ENCODE data around the gene FEM1A. TPM values are rescaled to one million over a fixed set of nuclear protein-coding genes. Genes with fewer than 3 reads are reported as not detected.
"Not testable (repeated sequence)": the region's sequence is repeated elsewhere in the genome, so short reads cannot be mapped to it uniquely, and the experiment has no call there.

FEM1A gene
- total RNA-seq, 1 experiment from 2014 or later, result 15.4 TPM

GRCh38 chr19:4832776-4833175 is 41.2 kb downstream of the FEM1A start:
- Mint-ChIP-seq H3K4me3 (ENCODE audit: unreplicated experiment) (no peak overlapping the region), H3K4me1 (ENCODE audit: insufficient read depth, unreplicated experiment) (peaks cover 9% of the 10 kb centered on the region), H3K36me3 (ENCODE audit: insufficient read depth, unreplicated experiment) (peaks cover 13% of the 10 kb centered on the region), H3K27me3 (ENCODE audit: insufficient read depth, unreplicated experiment) (no peaks in the 10 kb centered on the region), H3K9me3 (ENCODE audit: unreplicated experiment) (no peaks in the 10 kb centered on the region), H3K27ac (ENCODE audit: low read depth, unreplicated experiment) (no peak overlapping the region)
- ChIA-PET CTCF (interaction anchor here (0.6 to 0.7 kb wide), 2 partner anchors 20 to 22 kb away, joined by 3 to 5 read pairs; no protein-coding TSS in a partner anchor), POLR2A (interaction anchor here (1.0 to 3.3 kb wide), 3 partner anchors 13 to 108 kb away, joined by 4 to 22 read pairs (median 5); partner anchors contain the start of gene PLIN3)
- no TSS peak for BruUV-seq (replicated peaks)
- intact Hi-C loops (cut with micrococcal nuclease), result no loop called here
- TF ChIP-seq CTCF (IDR thresholded peaks at IDR 0.05; ENCODE audit: unreplicated experiment), result no peak
- DNase-seq (ENCODE audit: unreplicated experiment), result no peak

- Mint-ChIP-seq H3K4me1 (ENCODE audit: insufficient read depth, unreplicated experiment) (no peaks in the 10 kb centered on the region), H3K27me3 (ENCODE audit: insufficient read depth, unreplicated experiment) (no peaks in the 10 kb centered on the region), H3K4me3 (ENCODE audit: unreplicated experiment) (no peak overlapping the region), H3K27ac (ENCODE audit: low read depth, unreplicated experiment) (no peak overlapping the region), H3K36me3 (ENCODE audit: insufficient read depth, unreplicated experiment) (peaks cover 71% of the 10 kb centered on the region), H3K9me3 (ENCODE audit: unreplicated experiment) (no peaks in the 10 kb centered on the region)
- CTCF ChIA-PET, result interaction anchor here (1.0 to 1.2 kb wide), 2 partner anchors 15 to 28 kb away, joined by 3 to 5 read pairs; no protein-coding TSS in a partner anchor
- POLR2A ChIA-PET, result no interaction called here
- no peak for TF ChIP-seq CTCF (IDR thresholded peaks at IDR 0.05; ENCODE audit: unreplicated experiment)
- BruUV-seq (replicated peaks), result no TSS peak
- no peak for DNase-seq (ENCODE audit: unreplicated experiment)
- intact Hi-C loops (cut with micrococcal nuclease), result no loop called here
Measured at GRCh38 chr19:4839192-4839591, 47.7 kb downstream of the FEM1A start.

GRCh38 chr19:4843647-4843965 is 52.1 kb downstream of the FEM1A start:
- no TSS peak for BruUV-seq (replicated peaks)
- H3K4me3 Mint-ChIP-seq (ENCODE audit: unreplicated experiment), result no peak overlapping the region
- peaks cover 98% of the 10 kb centered on the region for H3K36me3 Mint-ChIP-seq (ENCODE audit: insufficient read depth, unreplicated experiment)
- no peak for TF ChIP-seq CTCF (IDR thresholded peaks at IDR 0.05; ENCODE audit: unreplicated experiment)
- no peaks in the 10 kb centered on the region for H3K4me1 Mint-ChIP-seq (ENCODE audit: insufficient read depth, unreplicated experiment)
- intact Hi-C loops (cut with micrococcal nuclease), result no loop called here
- ChIA-PET POLR2A (interaction anchor here (0.7 kb wide), 1 partner anchor 29 kb away, joined by 4 read pairs; no protein-coding TSS in a partner anchor), CTCF (interaction anchor here (1.3 to 2.0 kb wide), 3 partner anchors 8 to 35 kb away, joined by 4 to 8 read pairs (median 5); no protein-coding TSS in a partner anchor)
- H3K27me3 Mint-ChIP-seq (ENCODE audit: insufficient read depth, unreplicated experiment), result no peaks in the 10 kb centered on the region
- H3K27ac Mint-ChIP-seq (ENCODE audit: low read depth, unreplicated experiment), result no peak overlapping the region
- no peaks in the 10 kb centered on the region for H3K9me3 Mint-ChIP-seq (ENCODE audit: unreplicated experiment)
- DNase-seq (ENCODE audit: unreplicated experiment), result no peak

- no TSS peak for BruUV-seq (replicated peaks)
- Mint-ChIP-seq H3K27ac (ENCODE audit: low read depth, unreplicated experiment) (no peak overlapping the region), H3K4me1 (ENCODE audit: insufficient read depth, unreplicated experiment) (no peaks in the 10 kb centered on the region), H3K4me3 (ENCODE audit: unreplicated experiment) (no peak overlapping the region), H3K36me3 (ENCODE audit: insufficient read depth, unreplicated experiment) (peaks cover 98% of the 10 kb centered on the region), H3K9me3 (ENCODE audit: unreplicated experiment) (no peaks in the 10 kb centered on the region), H3K27me3 (ENCODE audit: insufficient read depth, unreplicated experiment) (no peaks in the 10 kb centered on the region)
- no peak for TF ChIP-seq CTCF (IDR thresholded peaks at IDR 0.05; ENCODE audit: unreplicated experiment)
- DNase-seq (ENCODE audit: unreplicated experiment), result no peak
- intact Hi-C loops (cut with micrococcal nuclease), result no loop called here
- ChIA-PET POLR2A (interaction anchor here (0.7 to 1.9 kb wide), 3 partner anchors 23 to 35 kb away, joined by 4 to 8 read pairs (median 4); partner anchors contain the start of gene PLIN3), CTCF (interaction anchor here (0.5 to 2.0 kb wide), 6 partner anchors 10 to 181 kb away, joined by 3 to 8 read pairs (median 3); no protein-coding TSS in a partner anchor)
Measured at GRCh38 chr19:4844348-4845179, 53.0 kb downstream of the FEM1A start.

- POLR2A ChIA-PET, result interaction anchor here (1.1 to 1.9 kb wide), 3 partner anchors 14 to 33 kb away, joined by 4 to 8 read pairs (median 5); partner anchors contain the start of gene PLIN3
- H3K4me1 Mint-ChIP-seq (ENCODE audit: insufficient read depth, unreplicated experiment); DNase-seq (ENCODE audit: unreplicated experiment); H3K27me3 Mint-ChIP-seq (ENCODE audit: insufficient read depth, unreplicated experiment); H3K27ac Mint-ChIP-seq (ENCODE audit: low read depth, unreplicated experiment); intact Hi-C loops (cut with micrococcal nuclease); H3K4me3 Mint-ChIP-seq (ENCODE audit: unreplicated experiment); BruUV-seq (replicated peaks); H3K9me3 Mint-ChIP-seq (ENCODE audit: unreplicated experiment): not testable (repeated sequence)
- peaks cover 91% of the 10 kb centered on the region for H3K36me3 Mint-ChIP-seq (ENCODE audit: insufficient read depth, unreplicated experiment)
- CTCF ChIA-PET, result interaction anchor here (0.6 kb wide), 1 partner anchor 1624 kb away, joined by 3 read pairs; no protein-coding TSS in a partner anchor
Measured at GRCh38 chr19:4845975-4846374, 54.4 kb downstream of the FEM1A start.
